Nephron progenitor cell (in vitro differentiated cells): Measurements from ENCODE around the gene SYT6.

Source experiments
- DNase-seq: peaks from one replicate; pipeline ENCODE4 v3.0.0; 2021
- H3K27ac Mint-ChIP-seq: 2 replicates; pipeline ENCODE4 v1.8.0; 2021; ENCODE audit warnings: mild to moderate bottlenecking, moderate library complexity, mixed read lengths
- H3K27me3 Mint-ChIP-seq: 2 replicates; pipeline ENCODE4 v1.8.0; 2021; ENCODE audit warnings: mild to moderate bottlenecking, low read depth, mixed read lengths; ENCODE audit not compliant: poor library complexity
- H3K36me3 Mint-ChIP-seq: 2 replicates; pipeline ENCODE4 v1.8.0; 2021; ENCODE audit warnings: low read depth, mixed read lengths
- H3K4me1 Mint-ChIP-seq: 2 replicates; pipeline ENCODE4 v1.8.0; 2021; ENCODE audit warnings: mixed read lengths
- H3K4me3 Mint-ChIP-seq: 2 replicates; pipeline ENCODE4 v1.8.0; 2021; ENCODE audit warnings: mild to moderate bottlenecking, moderate library complexity, mixed read lengths
- H3K9me3 Mint-ChIP-seq: 2 replicates; pipeline ENCODE4 v1.8.0; 2021; ENCODE audit warnings: mild to moderate bottlenecking, moderate library complexity, mixed read lengths
- CTCF ChIP-seq: fragments of 200-600 bp; sonication (generic); IDR thresholded peaks from 2 replicates; pipeline ENCODE4 v1.5.0; 2021; ENCODE audit warnings: antibody characterized with exemption

SYT6 gene

GRCh38 chr1:114192328-114192727 lies 38.7 kb upstream of the SYT6 start:
- Mint-ChIP-seq H3K27me3 (peaks cover 26% of the 10 kb centered on the region), H3K36me3 (no peaks in the 10 kb centered on the region), H3K4me1 (peaks cover 21% of the 10 kb centered on the region), H3K9me3 (peaks cover 21% of the 10 kb centered on the region), H3K27ac (no peak overlapping the region), H3K4me3 (no peak overlapping the region)
- TF ChIP-seq CTCF, result no peak
- DNase-seq, result no peak

- peaks cover 9% of the 10 kb centered on the region for H3K27me3 Mint-ChIP-seq
- DNase-seq, result no peak
- peaks cover 25% of the 10 kb centered on the region for H3K9me3 Mint-ChIP-seq
- H3K27ac Mint-ChIP-seq, result no peak overlapping the region
- no peaks in the 10 kb centered on the region for H3K36me3 Mint-ChIP-seq
- H3K4me3 Mint-ChIP-seq, result no peak overlapping the region
- TF ChIP-seq CTCF, result no peak
- peaks cover 21% of the 10 kb centered on the region for H3K4me1 Mint-ChIP-seq
Measured at GRCh38 chr1:114189398-114189797, 35.7 kb upstream of the SYT6 start.

- H3K27ac Mint-ChIP-seq, result no peak overlapping the region
- no peak for DNase-seq
- no peaks in the 10 kb centered on the region for H3K36me3 Mint-ChIP-seq
- H3K4me1 Mint-ChIP-seq, result peaks cover 18% of the 10 kb centered on the region
- peaks cover 5% of the 10 kb centered on the region for H3K27me3 Mint-ChIP-seq
- TF ChIP-seq CTCF, result no peak
- peaks cover 12% of the 10 kb centered on the region for H3K9me3 Mint-ChIP-seq
- H3K4me3 Mint-ChIP-seq, result no peak overlapping the region
Measured at GRCh38 chr1:114181356-114181755, 27.7 kb upstream of the SYT6 start.

- Mint-ChIP-seq H3K4me3 (no peak overlapping the region), H3K9me3 (peaks cover 9% of the 10 kb centered on the region), H3K27me3 (peaks cover 7% of the 10 kb centered on the region), H3K36me3 (no peaks in the 10 kb centered on the region), H3K4me1 (peaks cover 18% of the 10 kb centered on the region), H3K27ac (no peak overlapping the region)
- no peak for DNase-seq
- no peak for TF ChIP-seq CTCF
Measured at GRCh38 chr1:114180742-114181141, 27.1 kb upstream of the SYT6 start.

- TF ChIP-seq CTCF, result no peak
- Mint-ChIP-seq H3K27ac (no peak overlapping the region), H3K4me1 (peaks cover 18% of the 10 kb centered on the region), H3K9me3 (peaks cover under 1% of the 10 kb centered on the region), H3K36me3 (no peaks in the 10 kb centered on the region), H3K27me3 (peaks cover 8% of the 10 kb centered on the region), H3K4me3 (no peak overlapping the region)
- DNase-seq, result no peak
Measured at GRCh38 chr1:114178936-114179335, 25.3 kb upstream of the SYT6 start.

- Mint-ChIP-seq H3K4me1 (peaks cover 18% of the 10 kb centered on the region), H3K27me3 (peaks cover 8% of the 10 kb centered on the region), H3K27ac (no peak overlapping the region), H3K4me3 (no peak overlapping the region), H3K9me3 (no peaks in the 10 kb centered on the region), H3K36me3 (no peaks in the 10 kb centered on the region)
- no peak for DNase-seq
- TF ChIP-seq CTCF, result no peak
Measured at GRCh38 chr1:114177282-114177681, 23.6 kb upstream of the SYT6 start.
